Activated CD4-positive, alpha-beta memory T cell treated with anti-CD3 and anti-CD28 coated beads for 36 hours (primary cell): ENCODE measurements around the gene PITPNM3. TPM values are rescaled to one million over a fixed set of nuclear protein-coding genes. Genes with fewer than 3 reads are reported as not detected.

Source experiments
- CTCF ChIA-PET: fragments of 350-600 bp; sonication (Branson Sonifier 250); formaldehyde crosslinking; loops from one replicate; lab custom pipeline; 2021; ENCODE audit warnings: antibody characterized with exemption, inconsistent platforms; lab: Charles Lee
- POLR2A ChIA-PET: fragments of 350-600 bp; sonication (Branson Sonifier 250); formaldehyde crosslinking; loops from one replicate; lab custom pipeline; 2021; ENCODE audit warnings: antibody characterized with exemption; lab: Charles Lee
- DNase-seq: peaks from one replicate; pipeline ENCODE4 v3.0.0-alpha.2; 2020
- H3K27ac Mint-ChIP-seq: one replicate; pipeline ENCODE4 v1.8.0; 2021; ENCODE audit warnings: mixed read lengths
- H3K27me3 Mint-ChIP-seq: one replicate; pipeline ENCODE4 v1.8.0; 2021; ENCODE audit warnings: mixed read lengths
- H3K36me3 Mint-ChIP-seq: one replicate; pipeline ENCODE4 v1.8.0; 2021; ENCODE audit warnings: mixed read lengths
- H3K4me1 Mint-ChIP-seq: one replicate; pipeline ENCODE4 v1.8.0; 2021; ENCODE audit warnings: low read depth, mixed read lengths
- H3K4me3 Mint-ChIP-seq: one replicate; pipeline ENCODE4 v1.8.0; 2021; ENCODE audit warnings: mild to moderate bottlenecking, mixed read lengths
- H3K9me3 Mint-ChIP-seq: one replicate; pipeline ENCODE4 v1.8.0; 2021; ENCODE audit warnings: mixed read lengths
- intact Hi-C: fragments of 100-400 bp; cut with micrococcal nuclease; formaldehyde crosslinking; loops from one replicate; pipeline ENCODE4 v1.15.1; 2023
- total RNA-seq, 2 experiments: library from RNA; stranded (reverse); gene quantifications; one replicate each; pipeline ENCODE4 v1.2.3, GENCODE V29; 2021

PITPNM3 gene
- total RNA-seq, 2 experiments from 2014 or later: 0.41 to 0.48 TPM

DNA sequence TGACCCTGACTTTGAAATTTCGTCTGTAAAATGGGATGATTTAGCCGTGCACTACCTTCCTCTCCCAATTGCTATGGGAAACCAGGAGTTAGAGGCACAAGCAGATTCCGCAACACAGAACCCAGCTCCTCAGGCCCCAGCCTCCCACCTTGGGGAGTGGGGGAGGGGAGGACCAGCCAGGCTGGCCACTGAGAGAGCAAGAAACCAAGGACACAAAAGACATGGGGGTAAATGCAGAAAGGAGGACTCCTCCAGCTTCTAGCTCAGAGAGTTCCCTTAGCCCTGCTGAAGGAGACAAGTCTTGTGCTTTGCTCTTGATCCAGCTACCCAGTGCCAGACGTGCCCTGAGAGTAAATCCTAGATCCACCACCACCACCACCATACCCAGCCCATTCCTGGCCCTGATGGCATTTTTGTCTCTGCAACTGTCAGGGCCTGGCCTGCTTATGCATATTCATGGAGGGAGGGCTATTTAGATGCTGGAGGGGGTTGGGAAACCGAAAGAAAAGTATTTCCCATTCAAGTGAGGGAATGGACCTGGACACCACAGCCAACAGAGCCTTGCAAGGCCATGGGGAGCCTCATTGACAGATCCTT is 25.9 kb downstream of the PITPNM3 start:
- ChIA-PET POLR2A (no interaction called here), CTCF (no interaction called here)
- Mint-ChIP-seq H3K36me3 (no peaks in the 10 kb centered on the region), H3K4me1 (no peaks in the 10 kb centered on the region), H3K4me3 (no peak overlapping the region), H3K9me3 (no peaks in the 10 kb centered on the region), H3K27me3 (peaks cover 5% of the 10 kb centered on the region), H3K27ac (no peak overlapping the region)
- no peak for DNase-seq
- intact Hi-C loops: no loop called here

DNA sequence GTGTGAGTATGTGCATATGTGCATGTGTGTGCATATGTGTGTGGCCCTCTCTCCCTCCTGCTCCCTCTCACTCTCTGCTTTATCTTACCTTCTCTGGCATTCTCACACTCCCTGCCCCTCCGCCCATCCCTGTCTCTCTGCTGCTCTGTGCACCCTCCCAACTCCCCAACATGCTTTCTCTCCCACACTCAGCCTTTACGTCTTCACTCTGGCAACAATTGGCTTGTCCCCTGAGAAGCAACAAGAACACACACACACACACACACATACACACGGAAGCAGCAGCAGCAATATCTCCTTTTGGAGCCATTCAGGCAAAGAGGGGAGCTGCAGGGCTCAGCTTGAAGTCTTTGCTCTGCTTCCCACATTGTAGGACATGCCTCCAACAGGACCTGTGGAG is 27.8 kb downstream of the PITPNM3 start:
- DNase-seq: no peak
- Mint-ChIP-seq H3K36me3 (no peaks in the 10 kb centered on the region), H3K9me3 (no peaks in the 10 kb centered on the region), H3K27ac (no peak overlapping the region), H3K4me1 (no peaks in the 10 kb centered on the region), H3K4me3 (no peak overlapping the region), H3K27me3 (peaks cover 4% of the 10 kb centered on the region)
- ChIA-PET CTCF (no interaction called here), POLR2A (no interaction called here)
- intact Hi-C loops: no loop called here

- H3K36me3 Mint-ChIP-seq: no peaks in the 10 kb centered on the region
- POLR2A ChIA-PET: no interaction called here
- H3K27me3 Mint-ChIP-seq: peaks cover 2% of the 10 kb centered on the region
- H3K4me1 Mint-ChIP-seq: no peaks in the 10 kb centered on the region
- no peak for DNase-seq
- H3K9me3 Mint-ChIP-seq: no peaks in the 10 kb centered on the region
- H3K27ac Mint-ChIP-seq: no peak overlapping the region
- intact Hi-C loops: no loop called here
- CTCF ChIA-PET: no interaction called here
- H3K4me3 Mint-ChIP-seq: no peak overlapping the region
Measured at GRCh38 chr17:6526362-6527152, 29.8 kb downstream of the PITPNM3 start.

GRCh38 chr17:6525731-6526130 is 30.6 kb downstream of the PITPNM3 start:
- CTCF ChIA-PET: no interaction called here
- POLR2A ChIA-PET: no interaction called here
- H3K9me3 Mint-ChIP-seq: no peaks in the 10 kb centered on the region
- no peak for DNase-seq
- H3K27me3 Mint-ChIP-seq: peaks cover 2% of the 10 kb centered on the region
- intact Hi-C loops: no loop called here
- no peak overlapping the region for H3K27ac Mint-ChIP-seq
- no peaks in the 10 kb centered on the region for H3K36me3 Mint-ChIP-seq
- H3K4me3 Mint-ChIP-seq: no peak overlapping the region
- H3K4me1 Mint-ChIP-seq: no peaks in the 10 kb centered on the region

- ChIA-PET CTCF (no interaction called here), POLR2A (no interaction called here)
- H3K36me3 Mint-ChIP-seq: no peaks in the 10 kb centered on the region
- no peaks in the 10 kb centered on the region for H3K4me1 Mint-ChIP-seq
- intact Hi-C loops: no loop called here
- DNase-seq: no peak
- H3K27ac Mint-ChIP-seq: no peak overlapping the region
- no peaks in the 10 kb centered on the region for H3K9me3 Mint-ChIP-seq
- no peaks in the 10 kb centered on the region for H3K27me3 Mint-ChIP-seq
- no peak overlapping the region for H3K4me3 Mint-ChIP-seq
Measured at GRCh38 chr17:6525141-6525540, 31.2 kb downstream of the PITPNM3 start.

- no peak overlapping the region for H3K4me3 Mint-ChIP-seq
- H3K4me1 Mint-ChIP-seq: no peaks in the 10 kb centered on the region
- no peak for DNase-seq
- H3K27me3 Mint-ChIP-seq: no peaks in the 10 kb centered on the region
- H3K27ac Mint-ChIP-seq: no peak overlapping the region
- ChIA-PET POLR2A (no interaction called here), CTCF (interaction anchor here (2.3 kb wide), 1 partner anchor 52 kb away, joined by 7 read pairs; no protein-coding TSS in a partner anchor)
- no peaks in the 10 kb centered on the region for H3K9me3 Mint-ChIP-seq
- H3K36me3 Mint-ChIP-seq: no peaks in the 10 kb centered on the region
- intact Hi-C loops: no loop called here
Measured at GRCh38 chr17:6524520-6524919, 31.8 kb downstream of the PITPNM3 start.

GRCh38 chr17:6523809-6524355 is 32.5 kb downstream of the PITPNM3 start:
- Mint-ChIP-seq H3K27ac (no peak overlapping the region), H3K36me3 (no peaks in the 10 kb centered on the region), H3K4me3 (no peak overlapping the region), H3K4me1 (no peaks in the 10 kb centered on the region), H3K27me3 (no peaks in the 10 kb centered on the region), H3K9me3 (no peaks in the 10 kb centered on the region)
- no peak for DNase-seq
- intact Hi-C loops: no loop called here
- CTCF ChIA-PET: interaction anchor here (2.3 kb wide), 1 partner anchor 51 kb away, joined by 7 read pairs; no protein-coding TSS in a partner anchor
- POLR2A ChIA-PET: no interaction called here

DNA sequence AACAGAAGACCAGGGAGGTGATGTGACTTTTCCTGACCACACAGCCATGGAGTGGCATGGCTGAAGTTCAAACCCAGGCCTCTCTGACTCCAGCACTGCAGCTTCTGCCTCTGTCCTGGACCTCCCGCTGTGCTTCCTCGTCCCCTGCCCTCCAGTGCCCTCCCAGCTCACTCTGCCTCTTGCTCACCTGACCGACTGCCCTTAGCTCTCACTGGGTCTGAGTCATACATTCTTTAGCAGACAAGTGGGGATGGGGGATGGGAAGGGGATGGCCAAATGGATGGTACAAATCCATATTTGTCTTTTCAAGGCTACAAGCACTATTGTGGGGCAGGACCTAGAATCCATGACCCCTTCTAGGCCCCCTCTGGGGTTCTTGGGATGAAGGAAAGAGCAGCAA is 33.0 kb downstream of the PITPNM3 start:
- no peak for DNase-seq
- ChIA-PET POLR2A (no interaction called here), CTCF (interaction anchor here (2.3 kb wide), 1 partner anchor 51 kb away, joined by 7 read pairs; no protein-coding TSS in a partner anchor)
- no peaks in the 10 kb centered on the region for H3K9me3 Mint-ChIP-seq
- H3K27me3 Mint-ChIP-seq: no peaks in the 10 kb centered on the region
- no peak overlapping the region for H3K4me3 Mint-ChIP-seq
- no peak overlapping the region for H3K27ac Mint-ChIP-seq
- intact Hi-C loops: no loop called here
- H3K4me1 Mint-ChIP-seq: no peaks in the 10 kb centered on the region
- H3K36me3 Mint-ChIP-seq: no peaks in the 10 kb centered on the region

- Mint-ChIP-seq H3K27ac (no peak overlapping the region), H3K4me1 (no peaks in the 10 kb centered on the region), H3K36me3 (no peaks in the 10 kb centered on the region), H3K9me3 (no peaks in the 10 kb centered on the region), H3K4me3 (no peak overlapping the region), H3K27me3 (no peaks in the 10 kb centered on the region)
- intact Hi-C loops: no loop called here
- ChIA-PET CTCF (interaction anchor here (0.6 kb wide), 1 partner anchor 48 kb away, joined by 3 read pairs; no protein-coding TSS in a partner anchor), POLR2A (no interaction called here)
- no peak for DNase-seq
Measured at GRCh38 chr17:6521586-6521985, 34.8 kb downstream of the PITPNM3 start.

GRCh38 chr17:6517062-6517461 is 39.3 kb downstream of the PITPNM3 start:
- H3K4me3 Mint-ChIP-seq: no peak overlapping the region
- no peaks in the 10 kb centered on the region for H3K4me1 Mint-ChIP-seq
- no peaks in the 10 kb centered on the region for H3K27me3 Mint-ChIP-seq
- intact Hi-C loops: no loop called here
- no peaks in the 10 kb centered on the region for H3K9me3 Mint-ChIP-seq
- POLR2A ChIA-PET: no interaction called here
- CTCF ChIA-PET: interaction anchor here (0.7 kb wide), 1 partner anchor 44 kb away, joined by 3 read pairs; no protein-coding TSS in a partner anchor
- H3K36me3 Mint-ChIP-seq: no peaks in the 10 kb centered on the region
- H3K27ac Mint-ChIP-seq: no peak overlapping the region
- DNase-seq: no peak

DNA sequence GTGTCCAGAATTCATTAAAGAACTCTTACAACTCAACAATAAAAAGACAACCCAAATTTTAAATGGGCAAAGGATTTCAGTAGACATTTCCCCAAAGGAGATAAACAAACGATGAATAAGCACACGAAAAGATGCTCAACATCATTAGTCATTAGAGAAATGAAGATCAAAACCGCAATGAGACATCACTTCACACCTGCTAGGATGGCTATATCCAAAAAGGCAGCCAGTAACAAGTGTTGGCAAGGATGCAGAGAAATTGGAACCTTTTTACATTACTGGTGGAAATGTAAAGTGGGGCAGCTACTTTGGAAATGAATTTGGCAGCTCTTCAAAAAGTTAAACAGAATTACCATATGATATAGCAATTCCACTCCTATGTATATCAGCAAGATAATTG is 42.0 kb downstream of the PITPNM3 start:
- no peak overlapping the region for H3K4me3 Mint-ChIP-seq
- CTCF ChIA-PET: no interaction called here
- no peak for DNase-seq
- POLR2A ChIA-PET: no interaction called here
- no peaks in the 10 kb centered on the region for H3K36me3 Mint-ChIP-seq
- intact Hi-C loops: no loop called here
- no peak overlapping the region for H3K27ac Mint-ChIP-seq
- no peaks in the 10 kb centered on the region for H3K9me3 Mint-ChIP-seq
- no peaks in the 10 kb centered on the region for H3K4me1 Mint-ChIP-seq
- no peaks in the 10 kb centered on the region for H3K27me3 Mint-ChIP-seq

DNA sequence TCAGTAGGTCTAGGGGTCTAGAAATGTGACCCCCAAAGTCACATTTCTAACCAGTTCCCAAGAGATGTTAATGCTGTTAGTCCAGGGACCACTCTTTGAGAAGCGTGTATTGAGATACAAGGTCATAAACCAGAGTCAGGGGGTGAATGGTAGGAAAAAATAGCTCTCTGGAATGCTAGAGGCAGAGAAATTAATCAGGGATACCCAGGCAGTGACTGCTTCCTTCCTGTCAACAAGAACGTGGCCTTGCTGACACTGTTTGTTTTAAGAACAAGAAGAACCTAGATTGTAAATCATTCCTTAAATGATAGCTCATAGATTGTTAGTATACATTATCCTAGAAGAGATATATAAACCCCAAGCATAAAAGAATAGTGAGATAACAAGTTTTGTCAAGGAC is 43.8 kb downstream of the PITPNM3 start:
- ChIA-PET POLR2A (no interaction called here), CTCF (interaction anchor here (0.7 kb wide), 1 partner anchor 88 kb away, joined by 3 read pairs; no protein-coding TSS in a partner anchor)
- Mint-ChIP-seq H3K9me3 (no peaks in the 10 kb centered on the region), H3K27me3 (peaks cover 3% of the 10 kb centered on the region), H3K36me3 (no peaks in the 10 kb centered on the region), H3K4me3 (no peak overlapping the region), H3K4me1 (no peaks in the 10 kb centered on the region), H3K27ac (no peak overlapping the region)
- intact Hi-C loops: no loop called here
- DNase-seq: no peak
